Thoracic aorta (tissue), 2 donors: Measurements from ENCODE around the gene TRIM31. TPM values are rescaled to one million over a fixed set of nuclear protein-coding genes. Genes with fewer than 3 reads are reported as not detected.

Source experiments
- ATAC-seq: fragments of 150-250 bp; one replicate; pipeline ENCODE4 v1.8.0; 2017; ENCODE audit warnings: low read depth; ENCODE audit not compliant: insufficient number of reproducible peaks, low FRiP score
- DNase-seq: peaks from one replicate; pipeline ENCODE4 v3.0.0-alpha.2; 2020; ENCODE audit warnings: low spot score
- H3K27ac ChIP-seq, 2 donors: fragments of 200-600 bp; sonication (generic); 1 replicate in 1 of 2; 2 replicates in 1 of 2; pipeline ENCODE4 v1.5.1; 2016; ENCODE audit warnings: mild to moderate bottlenecking in 2 of 2, moderate library complexity in 2 of 2
- H3K27me3 ChIP-seq: fragments of 200-600 bp; sonication (generic); replicated peaks from 2 replicates; pipeline ENCODE4 v1.6.0; 2016; ENCODE audit warnings: mild to moderate bottlenecking; ENCODE audit not compliant: insufficient read depth
- H3K36me3 ChIP-seq: fragments of 200-600 bp; sonication (generic); one replicate; pipeline ENCODE4 v1.5.1; 2016
- H3K4me1 ChIP-seq, 2 donors: fragments of 200-600 bp; sonication (generic); 1 replicate in 1 of 2; 2 replicates in 1 of 2; pipeline versions ENCODE4 v1.5.1 to v1.6.0; 2016; ENCODE audit warnings: low read depth in 2 of 2, mild to moderate bottlenecking in 1 of 2; ENCODE audit not compliant: control insufficient read depth in 1 of 2
- H3K4me3 ChIP-seq: fragments of 200-600 bp; sonication (generic); 2 replicates; pipeline ENCODE4 v1.5.1; 2016; ENCODE audit warnings: mild to moderate bottlenecking
- H3K9me3 ChIP-seq: fragments of 200-600 bp; sonication (generic); 2 replicates; pipeline ENCODE4 v1.5.1; 2016
- CTCF ChIP-seq: fragments of 200-600 bp; sonication (generic); IDR thresholded peaks from one replicate; pipeline ENCODE4 v1.5.1; 2019; ENCODE audit warnings: antibody characterized with exemption
- total RNA-seq, 2 donors: library from RNA; depleted of rRNA; stranded (reverse); fragments of >200 nt; gene quantifications; one replicate each; pipeline versions ENCODE4 v1.1.0 to v1.2.3, GENCODE V29; 2016

The TRIM31 gene
- total RNA-seq, 2 donors from 2014 or later = 2.0 TPM; not detected in 1

- Histone ChIP-seq H3K27ac (no peak overlapping the region), H3K4me1 (no peaks in the 10 kb centered on the region), H3K9me3 (no peaks in the 10 kb centered on the region), H3K4me3 (no peak overlapping the region), H3K36me3 (no peaks in the 10 kb centered on the region), H3K27me3 (no peaks in the 10 kb centered on the region)
- DNase-seq = no peak
- no peak for TF ChIP-seq CTCF
- ATAC-seq = no peak
Observed at GRCh38 chr6:30136570-30137286, 23.8 kb upstream of the TRIM31 start.

- no peak for TF ChIP-seq CTCF
- H3K4me3 ChIP-seq = no peak within 1 kb of the TSS
- no peaks in the 10 kb centered on the region for H3K4me1 ChIP-seq
- DNase-seq (no peak), ATAC-seq (no peak)
- H3K27me3 ChIP-seq = no peaks in the 10 kb centered on the region
- H3K9me3 ChIP-seq = no peaks in the 10 kb centered on the region
- no peaks in the 10 kb centered on the region for H3K36me3 ChIP-seq
- no peak within 1 kb of the TSS for H3K27ac ChIP-seq
Observed at GRCh38 chr6:30135757-30136156, 22.9 kb upstream of the TRIM31 start, which contains the start of gene TRIM40. TSS of gene TRIM40 (plus strand) at chr6:30136140. CDS start at chr6:30137037, 897 bp downstream.

- ATAC-seq (no peak), DNase-seq (no peak)
- Histone ChIP-seq H3K27me3 (no peaks in the 10 kb centered on the region), H3K4me3 (no peak overlapping the region), H3K9me3 (no peaks in the 10 kb centered on the region), H3K36me3 (no peaks in the 10 kb centered on the region), H3K4me1 (no peaks in the 10 kb centered on the region), H3K27ac (no peak overlapping the region)
- TF ChIP-seq CTCF = no peak
Observed at GRCh38 chr6:30135147-30135546, 22.3 kb upstream of the TRIM31 start.

- Histone ChIP-seq H3K9me3 (no peaks in the 10 kb centered on the region), H3K4me3 (no peak overlapping the region), H3K4me1 (peaks cover 0 to 9% of the 10 kb centered on the region in 2 donors), H3K27ac (no peak overlapping the region), H3K27me3 (no peaks in the 10 kb centered on the region), H3K36me3 (no peaks in the 10 kb centered on the region)
- TF ChIP-seq CTCF = no peak
- no peak for ATAC-seq
- no peak for DNase-seq
Observed at GRCh38 chr6:30131947-30132497, 19.1 kb upstream of the TRIM31 start.

- H3K9me3 ChIP-seq = no peaks in the 10 kb centered on the region
- ATAC-seq (peak; percentile 20), DNase-seq (no peak)
- H3K36me3 ChIP-seq = no peaks in the 10 kb centered on the region
- H3K27ac ChIP-seq = no peak overlapping the region
- peak; percentile 89 for TF ChIP-seq CTCF
- H3K4me3 ChIP-seq = no peak overlapping the region
- no peaks in the 10 kb centered on the region for H3K27me3 ChIP-seq
- peaks cover 0 to 9% of the 10 kb centered on the region in 2 donors for H3K4me1 ChIP-seq
Observed at GRCh38 chr6:30130887-30131862, 18.3 kb upstream of the TRIM31 start.
